Heart right ventricle (tissue), 16 donors: Measurements from ENCODE around the gene MRPS18A. TPM values are rescaled to one million over a fixed set of nuclear protein-coding genes. Genes with fewer than 3 reads are reported as not detected.
A peak's percentile ranks its signal among the peaks of the same experiment; 100 is the strongest.

Experiments
- ATAC-seq, 8 donors: fragments of 200-7000 bp; cut with Tn5 transposase; one replicate each; pipeline ENCODE4 v1.9.1; 2020; ENCODE audit warnings: mild to moderate bottlenecking in 8 of 8, moderate library complexity in 8 of 8, moderate number of reproducible peaks in 1 of 8
- DNase-seq, 2 donors: peaks; one replicate each; pipeline ENCODE4 v3.0.0-alpha.2; 2020
- H3K27ac ChIP-seq, 10 donors: fragments of 200-600 bp; sonication (generic) in 2 of 10; one replicate each; pipeline versions ENCODE4 v1.5.0 to v1.8.0; 2020 to 2022; ENCODE audit warnings: mild to moderate bottlenecking in 3 of 10
- H3K27me3 ChIP-seq, 7 donors: fragments of 200-600 bp; one replicate each; pipeline ENCODE4 v1.8.0; 2021 to 2022; ENCODE audit warnings: mild to moderate bottlenecking in 2 of 7
- H3K36me3 ChIP-seq, 9 donors: fragments of 200-600 bp; sonication (generic) in 1 of 9; one replicate each; pipeline versions ENCODE4 v1.5.0 to v1.8.0; 2020 to 2022; ENCODE audit warnings: mild to moderate bottlenecking in 2 of 9
- H3K4me1 ChIP-seq, 9 donors: fragments of 200-600 bp; sonication (generic) in 1 of 9; one replicate each; pipeline versions ENCODE4 v1.5.0 to v1.8.0; 2020 to 2022; ENCODE audit warnings: mild to moderate bottlenecking in 4 of 9
- H3K4me3 ChIP-seq, 10 donors: fragments of 200-600 bp; sonication (generic) in 2 of 10; one replicate each; pipeline versions ENCODE4 v1.5.0 to v1.8.0; 2020 to 2022; ENCODE audit warnings: mild to moderate bottlenecking in 7 of 10, moderate library complexity in 2 of 10
- H3K9me3 ChIP-seq, 11 donors: fragments of 200-600 bp in 10 of 11; sonication (generic) in 2 of 11; one replicate each; pipeline versions ENCODE4 v1.5.0 to v1.8.0; 2013 to 2022; ENCODE audit warnings: mild to moderate bottlenecking in 2 of 11, control low read depth in 1 of 11, moderate library complexity in 1 of 11
- CTCF ChIP-seq, 9 donors: fragments of 200-600 bp; sonication (generic) in 2 of 9; IDR thresholded peaks; one replicate each; pipeline versions ENCODE4 v1.5.0 to v1.8.0; 2021 to 2022; ENCODE audit warnings: antibody characterized with exemption in 9 of 9, mild to moderate bottlenecking in 5 of 9, moderate library complexity in 1 of 9
- WGBS, 2 donors: extraction: QIAGEN DNeasy Blood & Tissue Kit; methylation state at CpG; one replicate each; pipeline ENCODE4 v1.1.7; 2013; ENCODE audit warnings: inconsistent platforms in 1 of 2; 5-methylcytosine and 5-hydroxymethylcytosine counted together
- intact Hi-C, 10 donors: fragments of 100-400 bp; cut with DNase I; formaldehyde crosslinking; loops; one replicate each; pipeline versions ENCODE4 v1.11.1 to v1.14.2; 2022
- polyA plus RNA-seq, 2 donors: library from polyadenylated mRNA; stranded (reverse); fragments of 200-250 nt; gene quantifications; one replicate each; pipeline ENCODE4 v1.2.3, GENCODE V29; 2013
- total RNA-seq, 10 donors: library from RNA; stranded (reverse); fragmentation: NEBNext Ultra II Directional in 3 of 10; extraction: Animal tissue kit (Norgen Biotek cat#: 25700) in 3 of 10; gene quantifications; one replicate each; pipeline versions ENCODE4 v1.2.1 to v1.2.4, GENCODE V29; 2021 to 2023
- donor health status: Arrhythmogenic right ventricular cardiomyopathy.
- donor health status: ischemic (EF 13 %, LVEDD 7.1; RV severe dilation, severe dysfunction).
- donor health status: healthy with polysubstance abuse.
- donor health status: DM: no; HTN: yes; CAD: no.
- donor health status: DM: no; HTN: no; CAD: no.
- donor health status: ischemic (EF 25% LVEDD 6.9; RV normal size, moderate dysfunction).
- donor health status: ischemic (EF 25% LVEDD 5.7; RV mildly dilated, moderate dysfunction).
- donor health status: healthy.
- donor health status: DM: yes; HTN: yes; CAD: no.
- donor health status: Ischemic cardiomyopathy.
- donor health status: ischemic (EF 35%, LVEDD 5.7; RV mildly dilated, moderate dysfunction).
- donor health status: nonischemic (EF 11% LVEDD 7.7; RV severe dilation, severe dysfunction).
- donor health status: DM: yes; HTN: yes; CAD: no.
- donor health status: PGD.
- donor health status: ischemic (EF 29% LVEDD 5.4; RV normal size, mild dysfunction).
- donor health status: nonischemic (EF 23%, LVEDD 6.1; RV moderate dilation, normal function).

MRPS18A gene
- total and polyA plus RNA-seq, 12 donors, result 30.4 to 103 (median 40.6) TPM

GRCh38 chr6:43724914-43725642 lies 37.5 kb upstream of the MRPS18A start:
- DNase-seq (peak; percentile 42 to 72), ATAC-seq (peak; percentile 70 to 89 (median 77))
- Histone ChIP-seq H3K27me3 (no peaks in the 10 kb centered on the region), H3K36me3 (no peaks in the 10 kb centered on the region), H3K4me1 (peaks cover 0 to 26% (median 0%) of the 10 kb centered on the region in 9 donors), H3K4me3 (no peak overlapping the region), H3K27ac (peak overlapping the region in 1 of 10 donors; percentile 26), H3K9me3 (peaks cover 0 to 8% (median 0%) of the 10 kb centered on the region in 11 donors)
- WGBS, 2 donors, result 78 to 79% methylated on average over 17 of the region's 17 CpGs
- TF ChIP-seq CTCF (IDR thresholded peaks at IDR 0.05), result no peak
- intact Hi-C loops, result loop anchor here in 8 of 10 donors (1.0 to 5.0 kb wide), 8 partner anchors 32 to 354 kb away; no protein-coding TSS in a partner anchor

- no peak for TF ChIP-seq CTCF (IDR thresholded peaks at IDR 0.05)
- ATAC-seq (no peak), DNase-seq (no peak)
- H3K4me1 ChIP-seq, result peaks cover 0 to 26% (median 4%) of the 10 kb centered on the region in 9 donors
- no peaks in the 10 kb centered on the region for H3K36me3 ChIP-seq
- peaks cover 0 to under 1% (median 0%) of the 10 kb centered on the region in 11 donors for H3K9me3 ChIP-seq
- H3K27ac ChIP-seq, result peak overlapping the region in 1 of 10 donors; percentile 26
- H3K4me3 ChIP-seq, result no peak overlapping the region
- H3K27me3 ChIP-seq, result no peaks in the 10 kb centered on the region
- WGBS, 2 donors, result 74 to 83% methylated on average over 2 of the region's 2 CpGs
- intact Hi-C loops, result loop anchor here in 8 of 10 donors (1.0 to 5.0 kb wide), 8 partner anchors 33 to 355 kb away; no protein-coding TSS in a partner anchor
Observed at GRCh38 chr6:43724354-43724753, 36.8 kb upstream of the MRPS18A start.

DNA sequence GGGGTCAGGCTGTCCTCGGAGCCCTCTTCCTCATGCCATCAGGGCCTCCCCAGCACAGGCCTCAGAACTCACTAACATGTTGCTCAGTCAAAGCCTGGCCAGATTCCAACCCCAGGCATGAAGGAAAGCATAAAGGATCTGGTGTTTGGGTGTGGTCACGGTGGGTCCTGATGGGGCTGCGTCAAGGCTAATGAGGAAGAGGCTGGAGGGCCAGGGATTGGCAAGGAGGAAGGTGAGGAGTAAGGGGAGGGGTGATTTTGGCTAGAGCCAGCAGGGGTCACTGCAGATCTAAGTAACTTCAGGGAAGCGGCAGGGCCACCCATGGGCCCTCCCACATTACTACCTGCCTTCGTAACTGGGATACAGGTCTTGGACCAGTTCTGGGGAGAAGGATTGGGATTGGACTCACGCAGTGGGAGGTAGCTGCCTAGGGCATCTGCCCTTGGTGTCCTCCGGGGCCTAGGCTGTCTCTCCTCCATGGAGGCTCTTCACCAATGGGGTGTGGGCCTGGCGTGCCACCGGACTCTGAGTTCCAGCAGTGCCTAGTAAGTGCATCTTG lies 36.2 kb upstream of the MRPS18A start:
- Histone ChIP-seq H3K36me3 (no peaks in the 10 kb centered on the region), H3K27ac (peak overlapping the region in 1 of 10 donors; percentile 26), H3K4me1 (peaks cover 0 to 28% (median 9%) of the 10 kb centered on the region in 9 donors), H3K9me3 (no peaks in the 10 kb centered on the region), H3K4me3 (no peak overlapping the region), H3K27me3 (no peaks in the 10 kb centered on the region)
- DNase-seq (peak; percentile 60 to 65), ATAC-seq (peak; percentile 71 to 87 (median 78))
- intact Hi-C loops, result loop anchor here in 8 of 10 donors (1.0 to 5.0 kb wide), 8 partner anchors 33 to 355 kb away; no protein-coding TSS in a partner anchor
- WGBS, 2 donors, result 54 to 58% methylated on average over 9 of the region's 9 CpGs
- TF ChIP-seq CTCF (IDR thresholded peaks at IDR 0.05), result peak; percentile 41 to 77 (median 68)

GRCh38 chr6:43722920-43723545 lies 35.4 kb upstream of the MRPS18A start:
- Histone ChIP-seq H3K27me3 (no peaks in the 10 kb centered on the region), H3K9me3 (no peaks in the 10 kb centered on the region), H3K4me1 (peaks cover 4 to 36% (median 17%) of the 10 kb centered on the region in 9 donors), H3K27ac (no peak overlapping the region), H3K36me3 (no peaks in the 10 kb centered on the region), H3K4me3 (no peak overlapping the region)
- ATAC-seq (no peak), DNase-seq (no peak)
- intact Hi-C loops, result loop anchor here in 7 of 10 donors (2.0 to 5.0 kb wide), 6 partner anchors 34 to 356 kb away; no protein-coding TSS in a partner anchor
- TF ChIP-seq CTCF (IDR thresholded peaks at IDR 0.05), result no peak
- 86 to 90% methylated on average over 10 of the region's 10 CpGs for WGBS, 2 donors
